ENCODE results near the gene CHRDL2.
"Not testable (repeated sequence)": the region's sequence is repeated elsewhere in the genome, so short reads cannot be mapped to it uniquely, and the experiment has no call there.

CHRDL2 gene

GRCh38 chr11:74670171-74670570 is 61.1 kb downstream of the CHRDL2 start:
- DNase-seq (ENCODE audit: low spot score) = no peak

- DNase-seq (ENCODE audit: low spot score) = no peak
Observed at GRCh38 chr11:74669211-74670160, 61.7 kb downstream of the CHRDL2 start.

- no peak for DNase-seq (ENCODE audit: low spot score)
Observed at GRCh38 chr11:74663315-74663714, 67.9 kb downstream of the CHRDL2 start.

GRCh38 chr11:74662487-74663103 is 68.6 kb downstream of the CHRDL2 start:
- no peak for DNase-seq (ENCODE audit: low spot score)

- DNase-seq (ENCODE audit: low spot score) = not testable (repeated sequence)
Observed at GRCh38 chr11:74659124-74659523, 72.1 kb downstream of the CHRDL2 start.

GRCh38 chr11:74654976-74655375 is 76.2 kb downstream of the CHRDL2 start:
- DNase-seq (ENCODE audit: low spot score) = no peak

- peak; percentile 67 for DNase-seq (ENCODE audit: low spot score)
Observed at GRCh38 chr11:74650498-74650897, 80.7 kb downstream of the CHRDL2 start.

- DNase-seq (ENCODE audit: low spot score) = no peak
Observed at GRCh38 chr11:74648894-74649293, 82.3 kb downstream of the CHRDL2 start.

GRCh38 chr11:74647831-74648230 is 83.4 kb downstream of the CHRDL2 start:
- no peak for DNase-seq (ENCODE audit: low spot score)

- DNase-seq (ENCODE audit: low spot score) = no peak
Observed at GRCh38 chr11:74647404-74647803, 83.8 kb downstream of the CHRDL2 start.

- DNase-seq (ENCODE audit: low spot score) = no peak
Observed at GRCh38 chr11:74646954-74647353, 84.3 kb downstream of the CHRDL2 start.

All from GM03348 (cell line).